PC-3 (cell line): ENCODE measurements around the gene SDC1. TPM values are rescaled to one million over a fixed set of nuclear protein-coding genes. Genes with fewer than 3 reads are reported as not detected.

ENCODE experiments used
- ATAC-seq: fragments of 200-7000 bp; cut with Tn5 transposase; 2 replicates; pipeline ENCODE4 v1.9.1; 2020; ENCODE audit warnings: mild to moderate bottlenecking, moderate library complexity
- BruUV-seq: library from RNA; stranded (reverse); fragments of 400-500 nt; replicated peaks from 2 replicates; lab custom pipeline; 2021; lab: Mats Ljungman, UMichigan
- CTCF ChIA-PET: fragments of 300-600 bp; sonication (Branson Sonifier 250); formaldehyde crosslinking; loops from one replicate; lab custom pipeline; 2022; ENCODE audit warnings: antibody characterized with exemption; lab: Charles Lee
- POLR2A ChIA-PET: fragments of 300-600 bp; sonication (Branson Sonifier 250); formaldehyde crosslinking; loops from one replicate; lab custom pipeline; 2022; ENCODE audit warnings: antibody characterized with exemption; ENCODE audit not compliant: unreplicated experiment; lab: Charles Lee
- DNase-seq: peaks from one replicate; pipeline ENCODE4 v3.0.0-alpha.2; 2015
- H2AFZ ChIP-seq: fragments of 300-600 bp; sonication (generic); 2 replicates; pipeline ENCODE4 v1.6.0; 2016; ENCODE audit warnings: antibody characterized with exemption, low read length
- H3F3A ChIP-seq: fragments of 300-600 bp; sonication (generic); one replicate; pipeline ENCODE4 v1.6.0; 2017; ENCODE audit warnings: antibody characterized with exemption, low read length, control low read depth, mild to moderate bottlenecking; ENCODE audit not compliant: unreplicated experiment
- H3K27ac ChIP-seq: fragments of 300-600 bp; sonication (generic); 2 replicates; pipeline ENCODE4 v1.5.1; 2016; ENCODE audit warnings: mild to moderate bottlenecking, low read length
- H3K27me3 ChIP-seq: fragments of 300-600 bp; sonication (generic); 2 replicates; pipeline ENCODE4 v1.6.1; 2016; ENCODE audit warnings: low read length, mixed read lengths
- H3K36me3 ChIP-seq: fragments of 300-600 bp; sonication (generic); 2 replicates; pipeline ENCODE4 v1.6.1; 2016; ENCODE audit warnings: low read depth, mixed run types, low read length, mixed read lengths
- H3K4me1 ChIP-seq: fragments of 300-600 bp; sonication (generic); 2 replicates; pipeline ENCODE4 v1.5.1; 2016; ENCODE audit warnings: low read length; ENCODE audit not compliant: insufficient read depth
- H3K4me2 ChIP-seq: fragments of 300-600 bp; sonication (generic); 2 replicates; pipeline ENCODE4 v1.6.0; 2016; ENCODE audit warnings: low read length
- H3K4me3 ChIP-seq: fragments of 300-600 bp; sonication (generic); 2 replicates; pipeline ENCODE4 v1.5.1; 2016; ENCODE audit warnings: mild to moderate bottlenecking, low read length, mixed read lengths
- H3K79me2 ChIP-seq: fragments of 300-600 bp; sonication (generic); 2 replicates; pipeline ENCODE4 v1.6.1; 2017; ENCODE audit warnings: low read length, mixed read lengths
- H3K9ac ChIP-seq: fragments of 300-600 bp; sonication (generic); 2 replicates; pipeline ENCODE4 v1.6.0; 2016; ENCODE audit warnings: mild to moderate bottlenecking, low read length
- H3K9me2 ChIP-seq: fragments of 300-600 bp; sonication (generic); replicated peaks from 2 replicates; pipeline ENCODE4 v1.6.1; 2016; ENCODE audit warnings: mixed run types, low read length, mixed read lengths
- H3K9me3 ChIP-seq: fragments of 300-600 bp; sonication (generic); 2 replicates; pipeline ENCODE4 v1.6.1; 2016; ENCODE audit warnings: low read length, mixed read lengths
- H4K20me1 ChIP-seq: fragments of 300-600 bp; sonication (generic); 2 replicates; pipeline ENCODE4 v1.6.1; 2016; ENCODE audit warnings: low read length, mixed read lengths
- EZH2 ChIP-seq: fragments of 300-600 bp; sonication (generic); IDR thresholded peaks from one replicate; pipeline ENCODE4 v1.6.1; 2017; ENCODE audit warnings: antibody characterized with exemption, mild to moderate bottlenecking, low read length; ENCODE audit not compliant: unreplicated experiment
- EZH2phosphoT487 ChIP-seq: fragments of 300-600 bp; sonication (generic); IDR thresholded peaks from 2 replicates; pipeline ENCODE4 v1.6.1; 2018; ENCODE audit warnings: mild to moderate bottlenecking, antibody characterized with exemption, low read length, borderline replicate concordance
- intact Hi-C: fragments of 100-400 bp; cut with micrococcal nuclease; formaldehyde crosslinking; loops from 2 replicates; pipeline ENCODE4 v1.9.0; 2023
- total RNA-seq: library from RNA; depleted of rRNA; stranded (reverse); fragments of >200 nt; gene quantifications from 2 replicates; pipeline ENCODE4 v1.2.3, GENCODE V29; 2014
- TF ChIP-seq, protein P1 (sequence below): fragments of 300-600 bp; sonication (generic); conservative IDR thresholded peaks from 2 replicates; pipeline ENCODE4 v1.5.1; 2017; ENCODE audit warnings: antibody characterized with exemption, low read depth, mild to moderate bottlenecking, low read length

The SDC1 gene
- total RNA-seq, 1 experiment from 2014 or later = 358 TPM

DNA sequence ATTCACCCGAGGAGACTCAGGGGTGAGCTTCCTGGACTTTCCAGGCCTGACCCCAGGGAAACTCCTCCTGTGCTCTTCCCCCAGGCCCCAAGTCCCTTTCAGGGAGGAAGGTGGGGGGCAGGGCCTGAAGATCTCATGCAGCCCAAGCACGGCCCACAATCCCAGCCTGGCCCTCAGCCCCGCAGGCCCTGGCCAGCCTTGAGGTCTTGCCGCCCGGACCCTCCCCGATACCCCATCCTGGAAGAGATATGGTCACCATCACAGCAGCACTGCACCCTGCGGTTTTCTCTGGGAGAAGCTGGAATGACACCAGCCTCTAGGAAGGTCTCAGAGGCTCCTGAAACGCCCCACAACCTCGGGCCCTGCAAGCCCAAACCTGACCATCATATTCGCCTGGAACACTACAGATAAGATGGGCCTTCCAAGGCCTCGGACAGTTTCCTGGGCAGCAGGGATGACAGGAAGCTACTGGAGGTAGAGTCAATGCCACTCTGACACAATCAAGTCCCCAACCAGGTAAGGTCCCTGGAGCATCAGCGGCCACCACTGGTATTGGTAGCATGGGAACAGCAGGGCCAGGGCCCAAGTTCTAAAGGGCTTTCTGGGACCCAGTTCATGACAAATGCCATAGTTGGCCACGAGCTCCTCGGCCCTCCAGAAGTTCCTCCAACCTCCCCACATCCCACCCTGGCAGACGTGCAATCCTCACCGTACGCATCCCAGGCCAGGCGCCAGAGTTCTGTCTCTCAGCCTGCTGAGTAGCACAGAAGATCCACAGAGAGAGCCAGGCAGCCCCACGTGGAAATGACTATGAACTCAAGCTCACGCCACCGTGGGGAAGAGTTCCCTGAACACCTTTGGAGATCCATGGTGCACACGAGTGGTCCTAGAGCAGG, 8.6 kb downstream of the SDC1 start:
- ChIA-PET POLR2A (no interaction called here), CTCF (no interaction called here)
- H3F3A ChIP-seq = no peaks in the 10 kb centered on the region
- peaks cover 49% of the 10 kb centered on the region for H3K4me1 ChIP-seq
- DNase-seq = no peak
- BruUV-seq = no TSS peak
- H3K79me2 ChIP-seq = peaks cover 100% of the 10 kb centered on the region
- no peak for TF ChIP-seq EZH2
- no peaks in the 10 kb centered on the region for H3K9me3 ChIP-seq
- no peak overlapping the region for H2AFZ ChIP-seq
- H3K27ac ChIP-seq = no peak overlapping the region
- H3K9ac ChIP-seq = no peak overlapping the region
- H4K20me1 ChIP-seq = peaks cover 75% of the 10 kb centered on the region
- H3K36me3 ChIP-seq = peaks cover 22% of the 10 kb centered on the region
- ATAC-seq = no peak
- intact Hi-C loops = no loop called here
- H3K4me3 ChIP-seq = no peak overlapping the region
- H3K27me3 ChIP-seq = no peaks in the 10 kb centered on the region
- no peak overlapping the region for H3K4me2 ChIP-seq
- H3K9me2 ChIP-seq = no peaks in the 10 kb centered on the region

DNA sequence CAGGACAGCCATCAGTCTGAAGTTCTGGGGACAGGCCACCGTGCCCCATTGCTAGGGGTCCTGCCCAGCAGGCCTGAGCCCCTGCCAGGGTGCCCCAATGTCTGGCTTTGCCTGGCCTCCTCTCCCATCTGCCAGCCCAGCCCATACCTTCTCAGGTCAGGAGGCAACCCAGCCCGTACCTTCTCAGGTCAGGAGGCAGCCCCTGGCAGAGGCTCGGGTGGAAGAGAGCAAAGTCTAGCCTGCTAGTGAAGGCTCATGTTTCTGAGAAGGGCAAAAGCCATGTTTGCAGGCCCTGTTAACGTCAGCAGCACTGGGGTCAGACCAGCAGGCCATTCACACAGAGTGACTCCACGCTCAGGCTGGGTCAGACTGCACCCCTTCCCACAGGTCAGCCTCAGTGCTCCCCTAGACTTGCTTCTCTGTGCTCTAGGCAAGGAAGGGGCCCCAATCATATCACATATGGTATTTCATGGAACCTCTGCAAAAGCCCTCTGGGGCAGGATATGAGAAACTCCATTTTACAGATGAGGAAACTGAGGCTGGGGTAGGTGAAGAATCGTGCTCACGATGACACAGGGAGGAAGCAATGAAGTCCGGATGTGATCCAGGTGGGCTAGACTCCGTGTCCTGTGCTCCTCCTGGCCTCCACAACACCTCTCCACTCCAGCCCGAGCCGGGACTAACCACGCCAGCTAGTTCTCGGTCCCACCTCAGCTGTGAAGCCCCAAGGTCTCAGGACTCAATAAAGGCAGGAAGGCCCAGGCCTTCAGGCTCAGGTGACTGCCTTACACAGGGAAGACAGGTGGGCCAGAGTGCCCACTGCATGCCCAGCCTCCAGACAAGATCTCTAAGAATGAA, 9.5 kb downstream of the SDC1 start:
- no peak overlapping the region for H3K4me3 ChIP-seq
- ChIA-PET POLR2A (interaction anchor here (1.2 kb wide), 1 partner anchor 17 kb away, joined by 12 read pairs; no protein-coding TSS in a partner anchor), CTCF (no interaction called here)
- no peak for DNase-seq
- no peaks in the 10 kb centered on the region for H3F3A ChIP-seq
- no peaks in the 10 kb centered on the region for H3K9me3 ChIP-seq
- intact Hi-C loops = no loop called here
- H4K20me1 ChIP-seq = peaks cover 69% of the 10 kb centered on the region
- TF ChIP-seq, protein P1, sequence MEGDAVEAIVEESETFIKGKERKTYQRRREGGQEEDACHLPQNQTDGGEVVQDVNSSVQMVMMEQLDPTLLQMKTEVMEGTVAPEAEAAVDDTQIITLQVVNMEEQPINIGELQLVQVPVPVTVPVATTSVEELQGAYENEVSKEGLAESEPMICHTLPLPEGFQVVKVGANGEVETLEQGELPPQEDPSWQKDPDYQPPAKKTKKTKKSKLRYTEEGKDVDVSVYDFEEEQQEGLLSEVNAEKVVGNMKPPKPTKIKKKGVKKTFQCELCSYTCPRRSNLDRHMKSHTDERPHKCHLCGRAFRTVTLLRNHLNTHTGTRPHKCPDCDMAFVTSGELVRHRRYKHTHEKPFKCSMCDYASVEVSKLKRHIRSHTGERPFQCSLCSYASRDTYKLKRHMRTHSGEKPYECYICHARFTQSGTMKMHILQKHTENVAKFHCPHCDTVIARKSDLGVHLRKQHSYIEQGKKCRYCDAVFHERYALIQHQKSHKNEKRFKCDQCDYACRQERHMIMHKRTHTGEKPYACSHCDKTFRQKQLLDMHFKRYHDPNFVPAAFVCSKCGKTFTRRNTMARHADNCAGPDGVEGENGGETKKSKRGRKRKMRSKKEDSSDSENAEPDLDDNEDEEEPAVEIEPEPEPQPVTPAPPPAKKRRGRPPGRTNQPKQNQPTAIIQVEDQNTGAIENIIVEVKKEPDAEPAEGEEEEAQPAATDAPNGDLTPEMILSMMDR = no peak
- no peak for TF ChIP-seq EZH2phosphoT487
- no peak for TF ChIP-seq EZH2
- H3K9me2 ChIP-seq = no peaks in the 10 kb centered on the region
- peaks cover 15% of the 10 kb centered on the region for H3K36me3 ChIP-seq
- ATAC-seq = no peak
- no peaks in the 10 kb centered on the region for H3K27me3 ChIP-seq
- H3K79me2 ChIP-seq = peaks cover 100% of the 10 kb centered on the region
- peaks cover 41% of the 10 kb centered on the region for H3K4me1 ChIP-seq
- no peak overlapping the region for H2AFZ ChIP-seq
- H3K4me2 ChIP-seq = no peak overlapping the region
- H3K9ac ChIP-seq = no peak overlapping the region
- H3K27ac ChIP-seq = no peak overlapping the region
- no TSS peak for BruUV-seq

DNA sequence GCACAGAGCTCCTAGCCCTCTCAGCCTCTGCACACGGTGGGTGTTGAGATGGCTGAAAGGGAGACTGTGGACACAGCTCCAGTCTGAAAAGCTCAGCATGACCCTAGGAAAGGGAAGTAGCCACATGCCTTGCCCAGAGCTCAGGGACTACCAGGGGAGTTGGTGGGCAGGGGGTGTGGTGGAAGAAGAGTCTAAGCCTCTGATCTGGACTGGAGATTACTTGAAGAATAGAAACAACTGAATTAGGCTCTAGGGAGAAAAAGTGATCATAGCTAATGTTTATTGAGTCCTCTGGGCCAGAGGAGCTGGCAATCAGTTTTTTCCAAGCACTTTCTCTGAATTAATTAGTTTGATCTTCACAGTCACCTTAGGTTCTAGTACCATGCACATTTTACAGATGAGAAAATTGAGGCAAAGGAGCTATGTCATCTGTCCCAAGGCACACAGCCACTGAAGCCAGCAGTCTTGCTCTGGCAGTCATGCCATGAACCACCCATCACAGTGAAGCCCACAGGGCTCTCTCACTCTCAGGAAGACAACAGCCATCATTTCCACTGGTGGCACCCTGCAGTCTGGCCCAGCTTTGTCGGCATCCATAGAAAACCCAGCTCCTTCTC, 10.3 kb downstream of the SDC1 start:
- ChIA-PET CTCF (no interaction called here), POLR2A (interaction anchor here (1.2 kb wide), 1 partner anchor 17 kb away, joined by 12 read pairs; no protein-coding TSS in a partner anchor)
- peaks cover 41% of the 10 kb centered on the region for H3K4me1 ChIP-seq
- H3F3A ChIP-seq = no peaks in the 10 kb centered on the region
- H3K27ac ChIP-seq = no peak overlapping the region
- TF ChIP-seq, protein P1 = no peak
- TF ChIP-seq EZH2 (no peak), EZH2phosphoT487 (no peak)
- DNase-seq (no peak), ATAC-seq (no peak)
- peaks cover 62% of the 10 kb centered on the region for H4K20me1 ChIP-seq
- no TSS peak for BruUV-seq
- H3K9me2 ChIP-seq = no peaks in the 10 kb centered on the region
- peaks cover 9% of the 10 kb centered on the region; the same call in 1 of the 2 replicates for H3K36me3 ChIP-seq
- intact Hi-C loops = no loop called here
- no peaks in the 10 kb centered on the region for H3K27me3 ChIP-seq
- peaks cover 100% of the 10 kb centered on the region for H3K79me2 ChIP-seq
- H3K4me2 ChIP-seq = no peak overlapping the region
- no peaks in the 10 kb centered on the region for H3K9me3 ChIP-seq
- no peak overlapping the region for H3K4me3 ChIP-seq
- no peak overlapping the region for H2AFZ ChIP-seq
- no peak overlapping the region for H3K9ac ChIP-seq
